Fibroblast of pulmonary artery (primary cell): Measurements from ENCODE around the gene ZNF555.
A peak's percentile ranks its signal among the peaks of the same experiment; 100 is the strongest.

Source experiments
- DNase-seq: peaks from one replicate; pipeline ENCODE4 v3.0.0-alpha.2; 2010; ENCODE audit warnings: low read depth
- H3K4me3 ChIP-seq: replicated peaks from 2 replicates; pipeline ENCODE4 v1.5.1; 2011; ENCODE audit warnings: low read depth, mild to moderate bottlenecking, control low read depth, low read length, moderate library complexity
- CTCF ChIP-seq: IDR thresholded peaks from 2 replicates; pipeline ENCODE4 v1.5.1; 2011; ENCODE audit warnings: mild to moderate bottlenecking, control low read depth, low read length, inconsistent platforms; ENCODE audit errors: missing control alignments

Gene ZNF555

DNA sequence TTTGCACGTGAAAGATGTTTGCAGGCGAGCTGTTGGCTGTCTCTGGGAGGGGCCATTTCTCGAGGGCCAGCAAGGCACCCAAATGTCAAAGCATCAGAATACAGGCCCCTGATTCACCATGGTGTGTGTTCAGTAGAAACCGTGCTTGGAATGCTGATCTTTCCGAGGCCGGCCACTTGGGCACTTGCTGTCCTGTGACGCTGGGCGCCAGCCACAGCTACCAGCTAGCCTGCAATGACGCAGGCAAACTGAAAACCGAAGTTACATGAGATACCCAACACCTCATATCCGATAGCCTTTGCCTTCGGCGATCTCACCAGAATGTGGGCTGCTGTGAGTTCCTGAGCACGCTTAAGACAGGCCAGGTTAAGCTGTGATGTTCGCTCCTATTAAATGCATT lies 44.0 kb upstream of the ZNF555 start:
- DNase-seq = no peak
- no peak for TF ChIP-seq CTCF
- H3K4me3 ChIP-seq = no peak overlapping the region

DNA sequence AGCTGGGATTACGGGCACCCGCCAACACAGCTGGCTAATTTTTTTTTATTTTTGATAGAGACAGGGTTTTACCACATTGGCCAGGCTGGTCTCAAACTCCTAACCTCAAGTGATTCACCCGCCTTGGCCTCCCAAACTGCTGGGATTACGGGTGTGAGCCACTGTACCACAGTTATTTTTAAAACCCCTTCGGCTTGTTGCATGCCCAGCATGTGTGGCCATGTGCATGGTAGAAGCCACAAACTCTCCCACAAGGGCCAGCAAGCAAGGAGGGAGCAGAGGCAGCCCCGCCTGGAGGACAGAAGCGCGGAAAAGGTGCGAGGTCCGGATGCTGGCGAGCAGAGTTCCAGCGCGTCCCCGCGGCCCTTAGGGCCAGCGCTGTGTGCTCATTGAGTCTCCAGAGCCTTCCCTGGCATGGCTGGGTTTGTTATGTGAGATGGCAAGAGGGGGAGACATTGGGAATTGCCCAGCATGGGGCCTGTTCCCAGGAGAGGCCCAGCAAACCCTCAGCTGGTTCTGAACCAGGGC lies 43.1 kb upstream of the ZNF555 start:
- DNase-seq = no peak
- no peak for TF ChIP-seq CTCF
- no peak overlapping the region for H3K4me3 ChIP-seq

DNA sequence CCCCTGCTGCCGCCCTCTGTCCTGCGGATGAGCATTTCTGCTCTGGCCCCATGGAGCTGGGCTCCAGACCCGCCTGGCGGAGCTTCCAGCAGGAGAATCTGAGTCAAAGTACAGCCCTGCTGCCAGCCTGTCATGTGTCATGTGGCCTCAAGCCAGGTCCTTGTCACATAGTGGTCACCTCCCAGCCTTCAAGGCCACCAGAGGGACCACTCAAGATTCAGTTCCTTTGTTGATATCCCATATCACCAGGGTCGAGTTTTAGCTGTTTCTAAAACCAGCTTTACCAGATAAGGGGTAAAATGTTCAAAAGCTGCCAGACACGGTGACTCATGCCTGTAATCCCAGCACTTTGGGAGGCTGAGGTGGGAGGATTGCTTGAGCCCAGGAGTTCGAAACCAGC lies 42.5 kb upstream of the ZNF555 start:
- DNase-seq = peak; percentile 17
- TF ChIP-seq CTCF = no peak
- H3K4me3 ChIP-seq = no peak overlapping the region

DNA sequence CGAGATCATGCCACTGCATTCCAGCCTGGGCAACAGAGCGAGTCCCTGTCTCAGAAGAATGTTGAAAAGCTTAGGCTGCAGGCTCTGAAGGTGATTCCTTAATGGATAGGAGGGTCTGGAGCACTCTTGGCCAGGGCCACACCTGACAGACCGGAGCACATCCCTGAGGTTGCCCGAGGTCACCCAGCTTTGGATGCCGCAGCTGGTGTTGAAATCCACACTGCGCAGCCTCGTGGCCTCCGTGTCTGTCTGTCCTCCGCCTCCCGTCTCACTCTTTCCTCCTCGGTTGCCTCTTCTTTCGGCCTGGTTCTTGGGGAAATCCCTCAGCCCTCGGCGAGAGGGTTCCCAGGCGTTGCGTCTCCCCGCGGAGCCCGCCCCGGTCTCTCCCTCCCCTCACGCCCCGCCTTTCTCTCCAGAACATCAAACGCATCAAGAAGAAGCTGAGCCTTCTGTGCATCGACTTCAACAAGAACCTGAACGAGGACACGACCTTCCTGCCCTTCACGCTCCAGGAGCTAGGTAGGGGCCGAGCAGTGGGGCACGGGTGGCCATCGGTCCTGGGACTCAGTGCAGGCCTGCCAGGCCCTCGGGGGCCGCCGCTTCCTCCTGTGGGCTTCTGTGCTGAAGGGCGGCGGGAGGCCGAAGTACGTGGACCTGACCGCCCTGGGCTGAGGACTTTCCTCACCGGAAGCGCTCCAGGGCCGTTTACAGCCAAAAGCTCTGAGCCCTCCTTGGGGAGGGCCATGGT lies 41.8 kb upstream of the ZNF555 start:
- no peak for TF ChIP-seq CTCF
- no peak for DNase-seq

GRCh38 chr19:2800506-2800905 lies 40.8 kb upstream of the ZNF555 start:
- no peak overlapping the region for H3K4me3 ChIP-seq
- TF ChIP-seq CTCF = no peak
- DNase-seq = no peak

More for the DNA sequence above, 41.8 kb upstream of the ZNF555 start:
- H3K4me3 ChIP-seq = no peak overlapping the region

DNA sequence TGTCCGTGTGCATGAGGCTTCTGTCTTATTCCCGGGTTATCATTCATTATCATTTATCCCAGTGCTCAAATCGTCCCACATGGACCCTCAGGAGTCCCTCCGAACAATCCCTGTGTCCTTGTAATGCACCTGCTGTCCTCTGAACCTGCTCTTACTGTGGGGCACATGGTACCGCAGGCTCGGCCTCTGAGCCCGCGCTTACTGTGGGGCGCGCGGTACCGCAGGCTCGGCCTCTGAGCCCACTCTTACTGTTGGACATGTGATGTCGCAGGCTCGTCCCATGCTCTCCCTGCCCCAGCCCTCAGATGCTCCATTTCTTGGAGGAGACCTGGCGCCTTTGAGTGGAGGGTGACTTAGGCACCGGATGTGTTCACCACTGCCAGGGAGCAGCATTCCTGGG lies 38.4 kb upstream of the ZNF555 start:
- H3K4me3 ChIP-seq = no peak overlapping the region
- TF ChIP-seq CTCF = no peak
- DNase-seq = no peak
